H1 (cell line): ENCODE data around the gene C1GALT1C1L. TPM values are rescaled to one million over a fixed set of nuclear protein-coding genes. Genes with fewer than 3 reads are reported as not detected.

Experiments
- CTCF ChIA-PET: fragments of 300-600 bp; sonication (Branson Sonifier 250); formaldehyde crosslinking; loops from one replicate; lab custom pipeline; 2021; ENCODE audit not compliant: partially characterized antibody; lab: Charles Lee
- POLR2A ChIA-PET: fragments of 300-600 bp; sonication (Branson Sonifier 250); formaldehyde crosslinking; loops from one replicate; lab custom pipeline; 2021; ENCODE audit warnings: inconsistent platforms; ENCODE audit not compliant: partially characterized antibody; lab: Charles Lee
- DNase-seq, 2 experiments: peaks; one replicate each; pipeline versions ENCODE4 v3.0.0 to v3.0.0-alpha.2; 2010 to 2022; ENCODE audit warnings: low spot score in 2 of 2, low read depth in 1 of 2, mixed read lengths in 1 of 2
- FAIRE-seq: peaks from 2 replicates; lab custom pipeline; 2011; peaks lifted over from hg19 to GRCh38; lab: Jason Lieb, UNC
- H2AFZ ChIP-seq: 2 replicates; pipeline ENCODE4 v1.8.1; 2012; ENCODE audit warnings: low read length, inconsistent platforms
- H2AK5ac ChIP-seq: 2 replicates; pipeline ENCODE4 v1.6.1; 2013; ENCODE audit warnings: low read depth, low read length
- H2BK120ac ChIP-seq: replicated peaks from 2 replicates; pipeline ENCODE3; 2013; ENCODE audit warnings: low read depth, low read length, inconsistent platforms
- H2BK12ac ChIP-seq: 2 replicates; pipeline ENCODE4 v1.6.1; 2013; ENCODE audit warnings: low read depth, low read length
- H2BK15ac ChIP-seq: 2 replicates; pipeline ENCODE4 v1.6.1; 2013; ENCODE audit warnings: low read length
- H2BK20ac ChIP-seq: 2 replicates; pipeline ENCODE4 v1.6.1; 2013; ENCODE audit warnings: low read length
- H2BK5ac ChIP-seq: 2 replicates; pipeline ENCODE4 v1.6.1; 2013; ENCODE audit warnings: low read depth, low read length
- H3K14ac ChIP-seq: 2 replicates; pipeline ENCODE4 v1.6.1; 2013; ENCODE audit warnings: inconsistent platforms; ENCODE audit not compliant: insufficient read length
- H3K18ac ChIP-seq: 2 replicates; pipeline ENCODE4 v1.6.1; 2013; ENCODE audit warnings: low read length; ENCODE audit errors: extremely low read depth
- H3K23ac ChIP-seq: 2 replicates; pipeline ENCODE4 v1.6.1; 2013; ENCODE audit warnings: inconsistent platforms; ENCODE audit not compliant: insufficient read length
- H3K23me2 ChIP-seq: 2 replicates; pipeline ENCODE4 v1.6.1; 2013; ENCODE audit warnings: low read depth, low read length
- H3K27ac ChIP-seq: 2 replicates; pipeline ENCODE4 v1.6.1; 2011; ENCODE audit warnings: low read depth, low read length, inconsistent platforms
- H3K27me3 ChIP-seq, 4 experiments: replicated peaks in 1 of 4; 1 replicate in 1 of 4; 2 replicates in 3 of 4; pipeline versions ENCODE4 v1.6.1 to v1.8.1; 2011 to 2013; ENCODE audit warnings: low read length in 3 of 4, mild to moderate bottlenecking in 3 of 4, inconsistent platforms in 2 of 4, mixed read lengths in 2 of 4, moderate library complexity in 1 of 4; ENCODE audit not compliant: control insufficient read depth in 3 of 4, insufficient read depth in 3 of 4; ENCODE audit errors: extremely low read depth in 1 of 4
- H3K36me3 ChIP-seq, 4 experiments: 2 replicates each; pipeline versions ENCODE4 v1.6.1 to v1.8.1; 2011 to 2013; ENCODE audit warnings: mild to moderate bottlenecking in 4 of 4, low read length in 3 of 4, moderate library complexity in 2 of 4, control low read depth in 1 of 4, inconsistent platforms in 1 of 4; ENCODE audit not compliant: insufficient read depth in 4 of 4, control insufficient read depth in 2 of 4
- H3K4ac ChIP-seq: replicated peaks from 2 replicates; pipeline ENCODE3; 2013; ENCODE audit warnings: low read length, low read depth, mixed read lengths, inconsistent platforms; ENCODE audit not compliant: insufficient read length
- H3K4me1 ChIP-seq, 4 experiments: replicated peaks in 1 of 4; 1 replicate in 1 of 4; 2 replicates in 3 of 4; pipeline versions ENCODE4 v1.6.1 to v1.8.1; 2011 to 2013; ENCODE audit warnings: low read length in 3 of 4, inconsistent platforms in 2 of 4, mixed read lengths in 1 of 4; ENCODE audit not compliant: insufficient read depth in 4 of 4, control insufficient read depth in 3 of 4
- H3K4me2 ChIP-seq, 2 experiments: 2 replicates each; pipeline versions ENCODE4 v1.6.1 to v1.8.1; 2011 to 2013; ENCODE audit warnings: low read depth in 2 of 2, low read length in 2 of 2, control low read depth in 1 of 2, inconsistent platforms in 1 of 2, mild to moderate bottlenecking in 1 of 2; ENCODE audit not compliant: insufficient read depth in 1 of 2
- H3K4me3 ChIP-seq, 4 experiments: fragments of 200-600, 300-600 bp in 1 of 4; sonication (generic), shearing (Covaris generic), sonication (Bioruptor Twin) in 1 of 4; 2 replicates each; pipeline versions ENCODE4 v1.5.1 to v1.8.1; 2011 to 2016; ENCODE audit warnings: low read length in 4 of 4, low read depth in 3 of 4, control low read depth in 2 of 4, inconsistent platforms in 2 of 4, mild to moderate bottlenecking in 2 of 4, mixed read lengths in 1 of 4, moderate library complexity in 1 of 4; ENCODE audit not compliant: insufficient read depth in 2 of 4; ENCODE audit errors: extremely low read depth in 1 of 4
- H3K56ac ChIP-seq: replicated peaks from 2 replicates; pipeline ENCODE3; 2013; ENCODE audit warnings: low read depth, mild to moderate bottlenecking, mixed read lengths, low read length, inconsistent platforms; ENCODE audit not compliant: insufficient read length
- H3K79me1 ChIP-seq: 2 replicates; pipeline ENCODE4 v1.6.1; 2013; ENCODE audit warnings: low read depth, low read length, control low read depth
- H3K79me2 ChIP-seq, 2 experiments: 2 replicates each; pipeline versions ENCODE4 v1.6.1 to v1.8.1; 2012 to 2013; ENCODE audit warnings: low read length in 2 of 2, mild to moderate bottlenecking in 2 of 2, inconsistent platforms in 1 of 2; ENCODE audit not compliant: insufficient read depth in 2 of 2, control insufficient read depth in 1 of 2
- H3K9ac ChIP-seq, 4 experiments: replicated peaks in 1 of 4; 1 replicate in 1 of 4; 2 replicates in 3 of 4; pipeline versions ENCODE4 v1.6.1 to v1.8.1; 2011 to 2013; ENCODE audit warnings: low read depth in 3 of 4, low read length in 3 of 4, control low read depth in 2 of 4, mild to moderate bottlenecking in 2 of 4, moderate library complexity in 2 of 4, inconsistent platforms in 1 of 4; ENCODE audit errors: extremely low read depth in 1 of 4
- H3K9me3 ChIP-seq, 2 experiments: 2 replicates each; pipeline versions ENCODE4 v1.6.1 to v1.8.1; 2012 to 2013; ENCODE audit warnings: mild to moderate bottlenecking in 2 of 2, moderate library complexity in 2 of 2, control low read depth in 1 of 2, inconsistent platforms in 1 of 2, low read depth in 1 of 2, low read length in 1 of 2, mixed read lengths in 1 of 2; ENCODE audit not compliant: insufficient read depth in 2 of 2
- H4K20me1 ChIP-seq, 2 experiments: replicated peaks in 1 of 2; 2 replicates each; pipeline versions ENCODE3 to v1.8.1; 2011 to 2013; ENCODE audit warnings: inconsistent platforms in 2 of 2, low read length in 2 of 2, mild to moderate bottlenecking in 1 of 2; ENCODE audit not compliant: insufficient read depth in 2 of 2, control insufficient read depth in 1 of 2
- H4K5ac ChIP-seq: 2 replicates; pipeline ENCODE4 v1.6.1; 2013; ENCODE audit warnings: low read length, low read depth, mixed read lengths, inconsistent platforms; ENCODE audit not compliant: insufficient read length
- H4K8ac ChIP-seq: 2 replicates; pipeline ENCODE4 v1.8.0; 2013; ENCODE audit warnings: mild to moderate bottlenecking, moderate library complexity, low read length, inconsistent platforms; ENCODE audit not compliant: insufficient read depth; ENCODE audit errors: extremely low read depth
- H4K91ac ChIP-seq: replicated peaks from 2 replicates; pipeline ENCODE3; 2013; ENCODE audit warnings: low read length, mixed read lengths, inconsistent platforms; ENCODE audit not compliant: insufficient read length
- ASH2L ChIP-seq: fragments of 200-600, 300-600 bp; sonication (generic); IDR thresholded peaks from one replicate; pipeline ENCODE4 v1.7.1; 2017; ENCODE audit warnings: low read length
- CTBP2 ChIP-seq: IDR thresholded peaks from 2 replicates; pipeline ENCODE4 v1.7.0; 2011; ENCODE audit warnings: borderline replicate concordance, mild to moderate bottlenecking, moderate library complexity, mixed read lengths, low read length; ENCODE audit not compliant: insufficient read depth, insufficient read length
- RAD21 ChIP-seq, 2 experiments: IDR thresholded peaks in 1 of 2; conservative IDR thresholded peaks in 1 of 2; 2 replicates each; pipeline ENCODE4 v1.6.1; 2011; ENCODE audit warnings: low read depth in 2 of 2, low read length in 2 of 2, improper control_type of control experiment in 1 of 2, inconsistent platforms in 1 of 2, mild to moderate bottlenecking in 1 of 2, moderate library complexity in 1 of 2
- RXRA ChIP-seq: IDR thresholded peaks from 2 replicates; pipeline ENCODE4 v1.6.1; 2011; ENCODE audit warnings: low read depth, mild to moderate bottlenecking, low read length, moderate library complexity; ENCODE audit not compliant: insufficient read depth
- SIN3A ChIP-seq, 2 experiments: IDR thresholded peaks in 1 of 2; conservative IDR thresholded peaks in 1 of 2; 2 replicates each; pipeline ENCODE4 v1.6.1; 2011 to 2012; ENCODE audit warnings: low read length in 2 of 2, improper control_type of control experiment in 1 of 2, low read depth in 1 of 2, mild to moderate bottlenecking in 1 of 2
- SP4 ChIP-seq: IDR thresholded peaks from 2 replicates; pipeline ENCODE4 v1.6.1; 2012; ENCODE audit warnings: low read length, inconsistent platforms
- whole genome bisulfite sequencing, 2 experiments: shearing (Covaris generic) in 1 of 2; methylation state at CpG; one replicate each; pipeline versions ENCODE4 v1.1.6 to v1.1.7; 2013 to 2015; ENCODE audit warnings: low lambda C conversion rate in 2 of 2, mixed read lengths in 2 of 2, inconsistent platforms in 1 of 2, low coverage in 1 of 2, missing lambda C conversion rate in 1 of 2; ENCODE audit not compliant: insufficient replicate concordance in 2 of 2, insufficient coverage in 1 of 2, insufficient read length in 1 of 2; ENCODE audit errors: extremely low coverage in 1 of 2, missing lambda C conversion rate in 1 of 2; 5-methylcytosine and 5-hydroxymethylcytosine counted together
- polyA plus RNA-seq, 7 experiments: library from polyadenylated mRNA; depleted of rRNA in 3 of 7; stranded (reverse) in 5 of 7; unstranded in 2 of 7; fragments of >200 nt in 5 of 7; fragments of 200-250 nt in 2 of 7; gene quantifications; 1 replicate in 5 of 7; 2 replicates in 1 of 7; 4 replicates in 1 of 7; pipeline versions ENCODE4 v1.2.1 to v1.2.3, GENCODE V29; 2011 to 2013; ENCODE audit warnings: missing spikeins in 2 of 7, mixed read lengths in 2 of 7
- total RNA-seq: library from RNA; stranded (reverse); fragmentation: NEBNext Ultra II Directional; extraction: Animal tissue kit (Norgen Biotek cat#: 25700); gene quantifications from 2 replicates; pipeline ENCODE4 v1.2.1, GENCODE V29; 2021

Gene C1GALT1C1L
- total and polyA plus RNA-seq, 2 of the 8 experiments (the other 6 are each of a cell fraction or from before 2014, with no cell fraction given), result 0.12 TPM; not detected in 1

DNA sequence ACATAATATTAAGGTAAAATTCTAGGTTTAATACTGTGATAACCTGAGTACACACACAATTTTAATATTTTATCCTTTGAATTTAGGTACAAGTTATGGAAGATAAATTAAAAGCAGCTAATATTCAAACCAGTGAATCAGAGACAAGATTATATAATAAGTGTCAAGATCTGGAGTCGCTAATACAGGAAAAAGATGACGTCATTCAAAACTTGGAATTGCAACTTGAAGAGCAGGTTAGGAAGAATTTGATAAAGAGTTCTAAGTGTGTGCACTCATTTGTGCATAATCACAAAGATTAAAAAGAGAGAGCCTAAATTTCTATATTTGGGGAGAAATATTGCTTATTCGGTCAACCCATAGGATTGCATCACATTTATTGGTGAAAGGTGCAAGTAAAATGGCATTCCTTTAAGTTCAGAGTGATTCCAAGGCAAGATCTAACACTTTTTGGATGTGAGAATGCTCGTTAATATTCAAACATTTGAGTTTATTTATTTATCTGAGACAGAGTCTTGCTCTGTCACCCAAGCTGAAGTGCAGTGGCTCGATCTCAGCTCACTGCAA lies 16.3 kb upstream of the C1GALT1C1L start:
- Histone ChIP-seq H3K4me3 (no peak overlapping the region), H2BK12ac (no peak overlapping the region), H3K23ac (no peak overlapping the region), H4K20me1 (no peaks in the 10 kb centered on the region), H3K14ac (no peak overlapping the region), H3K79me2 (no peaks in the 10 kb centered on the region), H2AK5ac (no peak overlapping the region), H4K5ac (no peak overlapping the region), H4K8ac (no peak overlapping the region), H2BK20ac (no peak overlapping the region), H3K79me1 (no peaks in the 10 kb centered on the region), H3K9ac (no peak overlapping the region), H3K18ac (no peak overlapping the region), H2BK15ac (no peak overlapping the region), H3K27me3 (no peaks in the 10 kb centered on the region), H3K4me1 (no peaks in the 10 kb centered on the region), H3K9me3 (no peaks in the 10 kb centered on the region), H3K56ac (no peak overlapping the region), H3K27ac (no peak overlapping the region), H3K4ac (no peak overlapping the region), H2BK120ac (no peak overlapping the region), H2AFZ (no peak overlapping the region), H3K23me2 (no peaks in the 10 kb centered on the region), H2BK5ac (no peak overlapping the region), H3K36me3 (no peaks in the 10 kb centered on the region), H4K91ac (no peak overlapping the region), H3K4me2 (no peak overlapping the region)
- FAIRE-seq, result no peak
- ChIA-PET POLR2A (no interaction called here), CTCF (interaction anchor here (0.7 kb wide), 1 partner anchor 9 kb away, joined by 3 read pairs; no protein-coding TSS in a partner anchor)
- no peak for DNase-seq
- 87% methylated on average over 5 of the region's 5 CpGs; no CpG with 5 or more reads in 1 of the 2 experiments for WGBS, 2 experiments
- TF ChIP-seq RAD21 (IDR thresholded peaks at IDR 0.05 in 1 of 2, conservative IDR thresholded peaks at IDR 0.05 in 1 of 2; ENCODE audit: low read depth in 2 of 2, low read length in 2 of 2) (no peak), RXRA (no peak), SIN3A (conservative IDR thresholded peaks at IDR 0.05 in 1 of 2, IDR thresholded peaks at IDR 0.05 in 1 of 2; ENCODE audit: low read depth in 1 of 2, low read length in 2 of 2) (no peak), SP4 (no peak), ASH2L (no peak), CTBP2 (no peak)
